ENCODE data around the gene SEC14L1.

The SEC14L1 gene

DNA sequence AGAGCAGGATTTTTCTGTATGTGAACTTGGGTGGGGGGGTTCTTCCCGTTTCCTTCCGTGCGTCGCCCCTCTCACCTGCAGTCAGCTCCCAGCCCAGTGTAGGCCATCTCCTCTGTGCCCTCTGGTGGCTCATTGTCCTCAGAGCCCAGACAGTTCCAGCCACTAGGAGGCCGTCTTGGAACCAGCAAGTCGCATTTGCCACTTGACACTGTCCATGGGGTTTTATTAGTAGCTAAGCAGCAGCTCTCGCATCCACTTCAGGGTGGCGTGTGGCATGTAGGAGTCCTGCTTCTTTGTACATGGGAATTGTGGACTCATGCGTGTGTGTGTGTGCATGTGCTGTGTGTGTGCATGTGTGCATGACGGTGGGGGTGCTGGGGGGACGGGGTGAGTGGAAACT, 74.0 kb downstream of the SEC14L1 start:
- no peaks in the 10 kb centered on the region for H3K4me1 ChIP-seq (ENCODE audit: control insufficient read depth, insufficient read depth, low read length)
- peaks cover 48% of the 10 kb centered on the region for H3K36me3 ChIP-seq (ENCODE audit: control insufficient read depth, insufficient read depth, low read length)
- H3K4me3 ChIP-seq (ENCODE audit: low read depth, low read length) = no peak overlapping the region
- H3K9ac ChIP-seq (ENCODE audit: low read depth, low read length) = no peak overlapping the region
- H3K27me3 ChIP-seq (ENCODE audit: control insufficient read depth, insufficient read depth, low read length) = no peaks in the 10 kb centered on the region
- no peaks in the 10 kb centered on the region for H3K9me3 ChIP-seq (ENCODE audit: control insufficient read depth, insufficient read depth, low read length)

DNA sequence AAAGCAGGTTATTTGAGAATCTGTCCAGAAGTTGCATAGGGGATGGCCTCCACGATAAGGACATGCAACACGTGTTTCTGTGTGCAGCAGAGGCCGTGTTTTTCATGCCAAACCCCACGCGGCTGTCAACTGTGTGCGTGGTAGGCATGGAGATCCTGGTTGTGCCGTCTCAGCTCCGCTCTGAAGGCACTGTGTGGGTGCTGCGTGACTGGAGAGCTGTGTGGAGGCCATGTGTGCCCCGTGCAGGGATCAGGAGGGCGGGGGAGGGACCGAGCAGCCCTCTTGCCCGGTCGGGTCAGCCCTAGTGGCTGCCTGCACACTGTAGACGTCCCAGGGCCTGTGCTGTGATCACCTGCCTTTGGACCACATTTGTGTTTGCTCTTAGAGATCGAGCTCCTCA, 74.5 kb downstream of the SEC14L1 start:
- Histone ChIP-seq H3K27me3 (ENCODE audit: control insufficient read depth, insufficient read depth, low read length) (no peaks in the 10 kb centered on the region), H3K4me1 (ENCODE audit: control insufficient read depth, insufficient read depth, low read length) (no peaks in the 10 kb centered on the region), H3K4me3 (ENCODE audit: low read depth, low read length) (no peak overlapping the region), H3K9me3 (ENCODE audit: control insufficient read depth, insufficient read depth, low read length) (no peaks in the 10 kb centered on the region), H3K9ac (ENCODE audit: low read depth, low read length) (no peak overlapping the region), H3K36me3 (ENCODE audit: control insufficient read depth, insufficient read depth, low read length) (peaks cover 44% of the 10 kb centered on the region)

DNA sequence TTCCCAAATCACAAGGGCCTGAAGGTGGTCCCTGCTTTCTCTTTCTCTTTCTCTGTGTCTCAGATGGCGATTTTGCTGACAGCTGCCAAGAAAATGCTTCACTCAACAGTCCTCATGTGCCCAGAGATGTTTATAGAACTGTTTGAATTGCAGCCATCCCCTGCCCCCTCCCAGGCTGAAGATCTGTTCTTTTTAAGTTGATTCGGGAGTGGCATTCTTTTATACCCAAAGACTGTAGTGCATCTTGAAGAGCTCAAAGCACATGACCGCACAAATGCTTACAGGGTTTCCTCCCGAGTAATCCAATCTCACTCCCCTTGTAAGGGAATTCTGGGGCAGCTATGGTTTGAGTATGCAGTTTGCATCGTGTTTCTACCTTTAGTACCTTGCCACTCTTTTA, 75.7 kb downstream of the SEC14L1 start:
- H3K36me3 ChIP-seq (ENCODE audit: control insufficient read depth, insufficient read depth, low read length) = peaks cover 34% of the 10 kb centered on the region

DNA sequence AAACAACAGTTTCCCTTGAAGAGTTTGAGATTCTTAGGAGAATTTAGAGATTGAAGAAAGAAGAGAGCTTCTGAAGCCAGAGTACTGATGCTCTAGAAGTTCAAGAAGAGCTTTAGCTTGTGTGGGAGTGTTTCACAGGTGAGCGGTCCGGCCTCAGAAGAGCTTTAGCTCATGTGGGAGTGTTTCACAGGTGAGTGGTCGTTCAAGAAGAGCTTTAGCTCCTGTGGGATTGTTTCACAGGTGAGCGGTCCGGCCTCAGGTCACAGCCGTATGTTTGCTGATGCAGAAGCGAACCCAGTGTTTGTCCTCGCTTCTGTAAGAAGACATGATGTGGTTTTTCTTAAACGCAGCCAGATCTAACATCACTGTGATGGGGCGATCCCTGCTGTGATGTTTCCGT, 76.4 kb downstream of the SEC14L1 start:
- peaks cover 28% of the 10 kb centered on the region for H3K36me3 ChIP-seq (ENCODE audit: control insufficient read depth, insufficient read depth, low read length)

More for the DNA sequence above, 75.7 kb downstream of the SEC14L1 start:
- Histone ChIP-seq H3K9ac (ENCODE audit: low read depth, low read length) (no peak overlapping the region), H3K9me3 (ENCODE audit: control insufficient read depth, insufficient read depth, low read length) (no peaks in the 10 kb centered on the region), H3K27me3 (ENCODE audit: control insufficient read depth, insufficient read depth, low read length) (no peaks in the 10 kb centered on the region), H3K4me1 (ENCODE audit: control insufficient read depth, insufficient read depth, low read length) (no peaks in the 10 kb centered on the region), H3K4me3 (ENCODE audit: low read depth, low read length) (no peak overlapping the region)

DNA sequence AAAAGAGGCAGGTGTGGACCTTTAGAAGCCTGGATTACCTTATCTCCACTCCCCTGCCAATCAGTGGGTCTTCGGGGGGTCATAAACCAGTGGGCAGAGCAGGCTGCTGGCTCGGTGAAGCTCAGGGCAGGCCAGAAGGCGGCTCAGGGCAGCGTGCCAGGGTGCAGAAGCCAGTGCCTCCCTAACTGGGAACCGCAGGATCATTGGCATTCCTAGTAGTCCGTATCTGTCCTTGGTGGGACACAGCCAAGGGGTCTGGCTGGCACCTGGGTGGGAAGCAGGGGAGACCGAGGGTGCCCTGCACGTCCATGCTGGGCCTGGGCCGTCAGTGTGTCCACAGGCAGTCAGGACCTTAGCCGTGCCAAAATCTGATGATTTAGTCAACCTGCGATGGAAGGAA, 76.8 kb downstream of the SEC14L1 start:
- H3K36me3 ChIP-seq (ENCODE audit: control insufficient read depth, insufficient read depth, low read length) = peaks cover 24% of the 10 kb centered on the region
- H3K4me1 ChIP-seq (ENCODE audit: control insufficient read depth, insufficient read depth, low read length) = no peaks in the 10 kb centered on the region
- H3K9ac ChIP-seq (ENCODE audit: low read depth, low read length) = no peak overlapping the region
- H3K9me3 ChIP-seq (ENCODE audit: control insufficient read depth, insufficient read depth, low read length) = no peaks in the 10 kb centered on the region
- H3K4me3 ChIP-seq (ENCODE audit: low read depth, low read length) = no peak overlapping the region
- no peaks in the 10 kb centered on the region for H3K27me3 ChIP-seq (ENCODE audit: control insufficient read depth, insufficient read depth, low read length)

More for the DNA sequence above, 76.4 kb downstream of the SEC14L1 start:
- no peaks in the 10 kb centered on the region for H3K27me3 ChIP-seq (ENCODE audit: control insufficient read depth, insufficient read depth, low read length)
- no peaks in the 10 kb centered on the region for H3K4me1 ChIP-seq (ENCODE audit: control insufficient read depth, insufficient read depth, low read length)
- H3K9me3 ChIP-seq (ENCODE audit: control insufficient read depth, insufficient read depth, low read length) = no peaks in the 10 kb centered on the region
- no peak overlapping the region for H3K4me3 ChIP-seq (ENCODE audit: low read depth, low read length)
- no peak overlapping the region for H3K9ac ChIP-seq (ENCODE audit: low read depth, low read length)

- Histone ChIP-seq H3K4me3 (ENCODE audit: low read depth, low read length) (no peak overlapping the region), H3K9me3 (ENCODE audit: control insufficient read depth, insufficient read depth, low read length) (no peaks in the 10 kb centered on the region), H3K9ac (ENCODE audit: low read depth, low read length) (no peak overlapping the region), H3K27me3 (ENCODE audit: control insufficient read depth, insufficient read depth, low read length) (no peaks in the 10 kb centered on the region), H3K4me1 (ENCODE audit: control insufficient read depth, insufficient read depth, low read length) (no peaks in the 10 kb centered on the region), H3K36me3 (ENCODE audit: control insufficient read depth, insufficient read depth, low read length) (peaks cover 10% of the 10 kb centered on the region)
These were observed 78.1 kb downstream of the SEC14L1 start for GRCh38 chr17:77218902-77219301.

DNA sequence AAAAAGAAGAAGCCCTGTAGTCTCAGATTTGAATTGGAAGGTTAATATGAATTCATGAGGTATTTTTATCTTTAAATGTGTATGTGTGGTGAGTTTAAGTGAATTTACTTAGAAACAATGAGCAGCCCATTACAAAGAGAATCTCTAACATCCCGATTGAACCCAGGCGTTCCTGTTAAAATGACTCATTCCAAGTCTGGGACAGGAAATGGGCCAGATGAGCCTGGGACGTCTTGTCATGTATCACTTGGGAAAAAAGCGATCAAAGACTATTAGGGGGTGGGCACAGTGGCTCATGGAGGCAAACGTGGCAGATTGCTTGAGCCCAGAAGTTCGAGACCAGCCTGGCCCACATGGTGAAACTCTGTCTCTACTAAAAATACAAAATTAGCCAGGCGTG, 81.6 kb downstream of the SEC14L1 start:
- Histone ChIP-seq H3K4me1 (ENCODE audit: control insufficient read depth, insufficient read depth, low read length) (no peaks in the 10 kb centered on the region), H3K9ac (ENCODE audit: low read depth, low read length) (no peak overlapping the region), H3K9me3 (ENCODE audit: control insufficient read depth, insufficient read depth, low read length) (no peaks in the 10 kb centered on the region), H3K36me3 (ENCODE audit: control insufficient read depth, insufficient read depth, low read length) (peaks cover 4% of the 10 kb centered on the region), H3K27me3 (ENCODE audit: control insufficient read depth, insufficient read depth, low read length) (no peaks in the 10 kb centered on the region), H3K4me3 (ENCODE audit: low read depth, low read length) (no peak overlapping the region)

DNA sequence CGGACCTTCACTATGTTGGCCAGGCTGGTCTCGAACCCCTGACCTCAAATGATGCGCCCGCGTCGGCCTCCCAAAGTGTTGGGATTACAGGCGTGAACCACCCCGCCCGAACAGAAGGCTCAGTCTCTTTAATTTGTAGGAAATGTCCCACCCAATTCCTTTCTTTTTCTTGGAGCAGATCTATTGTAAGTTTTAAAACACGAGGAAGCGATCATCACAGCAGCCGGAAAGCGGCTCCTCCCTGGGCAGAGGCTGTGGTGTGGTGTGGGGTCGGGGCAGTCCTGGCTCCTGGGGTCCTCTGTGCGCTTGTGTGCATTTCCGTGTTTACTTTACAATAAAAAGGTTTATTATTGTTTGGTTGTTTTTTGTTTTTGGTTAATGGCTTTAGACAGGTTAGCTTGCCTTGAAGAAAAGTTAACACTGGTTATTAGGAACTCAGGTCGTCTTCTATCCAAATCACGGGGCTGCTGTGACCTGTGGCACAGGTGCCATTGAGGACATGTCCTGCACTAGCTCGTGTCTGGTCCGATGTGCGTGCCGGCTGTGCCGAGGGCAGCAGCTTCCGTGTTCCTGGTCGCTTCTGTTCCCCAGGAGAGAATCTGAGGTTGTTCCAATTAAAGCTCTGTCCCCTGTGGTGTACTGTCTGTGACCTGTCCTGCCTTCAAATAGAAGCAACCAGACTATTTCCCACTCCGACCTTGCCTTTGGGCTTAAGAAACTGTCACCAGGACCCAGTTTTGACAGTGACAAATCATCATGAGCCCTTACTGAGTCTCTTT, 83.1 kb downstream of the SEC14L1 start:
- no peaks in the 10 kb centered on the region for H3K9me3 ChIP-seq (ENCODE audit: control insufficient read depth, insufficient read depth, low read length)
- no peak overlapping the region for H3K4me3 ChIP-seq (ENCODE audit: low read depth, low read length)
- H3K4me1 ChIP-seq (ENCODE audit: control insufficient read depth, insufficient read depth, low read length) = no peaks in the 10 kb centered on the region
- no peaks in the 10 kb centered on the region for H3K36me3 ChIP-seq (ENCODE audit: control insufficient read depth, insufficient read depth, low read length)
- H3K9ac ChIP-seq (ENCODE audit: low read depth, low read length) = no peak overlapping the region
- H3K27me3 ChIP-seq (ENCODE audit: control insufficient read depth, insufficient read depth, low read length) = no peaks in the 10 kb centered on the region

DNA sequence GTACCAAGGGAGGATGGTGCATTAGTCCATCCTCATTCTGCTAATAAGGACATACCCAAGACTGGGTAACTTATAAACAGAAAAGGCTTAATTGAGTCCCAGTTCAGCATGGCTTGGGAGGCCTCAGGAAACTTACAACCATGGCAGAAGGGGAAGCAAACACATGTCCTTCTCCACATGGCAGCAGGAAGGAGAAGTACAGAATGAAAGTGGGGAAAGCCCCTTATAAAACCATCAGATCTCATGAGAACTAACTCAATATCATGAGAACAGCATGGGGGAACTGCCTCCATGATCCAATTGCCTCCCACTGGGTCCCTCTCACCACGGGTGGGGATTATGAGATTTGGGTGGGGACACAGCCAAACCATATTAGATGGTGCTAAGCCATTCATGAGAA, 84.5 kb downstream of the SEC14L1 start:
- H3K27me3 ChIP-seq (ENCODE audit: control insufficient read depth, insufficient read depth, low read length) = no peaks in the 10 kb centered on the region
- H3K36me3 ChIP-seq (ENCODE audit: control insufficient read depth, insufficient read depth, low read length) = no peaks in the 10 kb centered on the region
- no peaks in the 10 kb centered on the region for H3K4me1 ChIP-seq (ENCODE audit: control insufficient read depth, insufficient read depth, low read length)
- H3K4me3 ChIP-seq (ENCODE audit: low read depth, low read length) = no peak overlapping the region
- H3K9me3 ChIP-seq (ENCODE audit: control insufficient read depth, insufficient read depth, low read length) = no peaks in the 10 kb centered on the region
- H3K9ac ChIP-seq (ENCODE audit: low read depth, low read length) = no peak overlapping the region

DNA sequence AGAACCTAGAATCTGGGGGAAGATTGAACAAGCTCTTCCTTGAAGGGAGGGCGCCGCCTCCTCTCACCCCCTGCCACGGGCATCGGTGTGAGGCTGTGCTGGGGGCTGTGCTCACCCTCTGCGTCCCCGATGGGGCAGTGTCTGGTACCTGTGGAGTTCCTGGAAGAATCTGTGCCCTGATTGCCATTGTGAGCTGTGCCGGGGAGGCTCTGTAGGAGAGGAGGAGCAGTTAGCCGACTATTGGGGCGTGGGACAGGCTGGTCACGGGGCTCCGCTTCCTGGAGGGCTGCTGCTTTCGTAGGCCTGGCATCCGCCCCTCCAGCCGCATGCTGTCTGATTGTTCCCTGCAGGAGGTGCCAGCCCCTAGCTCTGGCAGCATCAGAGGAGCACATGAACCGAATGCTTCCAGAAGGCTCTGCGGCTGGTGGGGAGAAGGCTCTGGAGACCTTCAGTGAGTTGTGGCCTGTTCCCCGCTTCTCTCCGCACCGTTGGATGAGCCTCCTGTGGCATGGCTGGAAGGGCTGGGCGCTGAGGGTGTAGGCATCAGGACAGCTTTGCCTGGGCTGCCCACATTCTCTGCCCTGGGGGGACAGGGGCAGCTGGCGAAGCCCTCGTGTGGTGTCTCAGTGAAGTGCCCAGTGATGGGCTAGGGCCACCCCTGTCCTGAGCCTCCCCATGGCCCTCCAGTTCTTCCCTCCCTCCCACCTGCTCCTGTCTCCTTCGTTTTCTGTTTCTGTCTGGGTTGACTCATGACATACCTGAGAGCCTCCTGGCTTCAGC, 86.9 kb downstream of the SEC14L1 start:
- no peaks in the 10 kb centered on the region for H3K27me3 ChIP-seq (ENCODE audit: control insufficient read depth, insufficient read depth, low read length)
- no peaks in the 10 kb centered on the region for H3K36me3 ChIP-seq (ENCODE audit: control insufficient read depth, insufficient read depth, low read length)
- no peaks in the 10 kb centered on the region for H3K9me3 ChIP-seq (ENCODE audit: control insufficient read depth, insufficient read depth, low read length)
- no peak overlapping the region for H3K9ac ChIP-seq (ENCODE audit: low read depth, low read length)
- no peaks in the 10 kb centered on the region for H3K4me1 ChIP-seq (ENCODE audit: control insufficient read depth, insufficient read depth, low read length)
- no peak overlapping the region for H3K4me3 ChIP-seq (ENCODE audit: low read depth, low read length)

DNA sequence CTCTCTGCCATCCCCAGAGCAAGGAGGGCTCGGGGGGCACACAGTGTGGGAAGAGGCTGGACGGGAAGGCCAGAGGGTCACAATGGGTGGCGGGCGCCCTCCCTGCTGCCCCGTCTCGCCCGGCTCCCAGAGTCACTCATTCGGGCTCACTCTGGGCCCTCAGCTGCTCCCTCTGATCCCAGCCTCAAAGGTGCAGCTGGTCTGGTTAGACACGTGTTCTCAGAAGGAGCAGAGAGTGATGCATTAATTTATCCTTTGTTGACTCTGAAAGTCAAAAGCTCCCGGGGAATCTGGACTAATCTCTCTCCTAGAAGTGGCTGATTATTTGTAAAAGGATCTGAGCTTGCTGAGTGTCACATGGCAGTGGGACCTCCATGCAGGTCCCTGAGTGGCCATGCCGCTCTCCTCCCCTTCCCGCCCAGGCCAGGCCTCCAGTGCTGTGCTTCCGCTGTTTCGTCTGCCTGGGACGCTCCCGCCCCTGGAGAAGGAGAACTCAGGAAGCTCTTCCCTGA, 87.5 kb downstream of the SEC14L1 start:
- no peaks in the 10 kb centered on the region for H3K36me3 ChIP-seq (ENCODE audit: control insufficient read depth, insufficient read depth, low read length)
- H3K4me1 ChIP-seq (ENCODE audit: control insufficient read depth, insufficient read depth, low read length) = no peaks in the 10 kb centered on the region
- H3K4me3 ChIP-seq (ENCODE audit: low read depth, low read length) = no peak overlapping the region
- H3K27me3 ChIP-seq (ENCODE audit: control insufficient read depth, insufficient read depth, low read length) = no peaks in the 10 kb centered on the region
- H3K9ac ChIP-seq (ENCODE audit: low read depth, low read length) = no peak overlapping the region
- no peaks in the 10 kb centered on the region for H3K9me3 ChIP-seq (ENCODE audit: control insufficient read depth, insufficient read depth, low read length)

- no peaks in the 10 kb centered on the region for H3K36me3 ChIP-seq (ENCODE audit: control insufficient read depth, insufficient read depth, low read length)
- H3K27me3 ChIP-seq (ENCODE audit: control insufficient read depth, insufficient read depth, low read length) = no peaks in the 10 kb centered on the region
- H3K9ac ChIP-seq (ENCODE audit: low read depth, low read length) = no peak overlapping the region
- H3K9me3 ChIP-seq (ENCODE audit: control insufficient read depth, insufficient read depth, low read length) = no peaks in the 10 kb centered on the region
- H3K4me1 ChIP-seq (ENCODE audit: control insufficient read depth, insufficient read depth, low read length) = no peaks in the 10 kb centered on the region
- no peak overlapping the region for H3K4me3 ChIP-seq (ENCODE audit: low read depth, low read length)
These were observed 88.0 kb downstream of the SEC14L1 start for GRCh38 chr17:77228816-77229215.
